Panc1 (cell line): ENCODE data around the gene DTD1. TPM values are rescaled to one million over a fixed set of nuclear protein-coding genes. Genes with fewer than 3 reads are reported as not detected.

Experiments used
- ATAC-seq: fragments of 200-7000 bp; cut with Tn5 transposase; 2 replicates; pipeline ENCODE4 v1.9.1; 2020; ENCODE audit warnings: mild to moderate bottlenecking, moderate library complexity
- BruUV-seq: library from RNA; stranded (reverse); fragments of 400-500 nt; replicated peaks from 2 replicates; lab custom pipeline; 2021; lab: Mats Ljungman, UMichigan
- CTCF ChIA-PET: fragments of 300-600 bp; sonication (Branson Sonifier 250); formaldehyde crosslinking; loops from one replicate; lab custom pipeline; 2022; ENCODE audit warnings: antibody characterized with exemption; lab: Charles Lee
- POLR2A ChIA-PET: fragments of 300-600 bp; sonication (Branson Sonifier 250); formaldehyde crosslinking; loops from one replicate; lab custom pipeline; 2022; ENCODE audit warnings: antibody characterized with exemption; lab: Charles Lee
- DNase-seq: peaks from one replicate; pipeline ENCODE4 v3.0.0-alpha.2; 2010; ENCODE audit warnings: low read depth, low spot score
- H3K27ac ChIP-seq: 2 replicates; pipeline ENCODE4 v1.5.1; 2011; ENCODE audit warnings: mild to moderate bottlenecking, low read length, inconsistent platforms
- H3K27me3 ChIP-seq: fragments of 200-500 bp; sonication (Bioruptor generic); 2 replicates; pipeline ENCODE4 v1.6.0; 2014; ENCODE audit warnings: low read length, inconsistent platforms; ENCODE audit not compliant: control insufficient read depth, insufficient read depth
- H3K36me3 ChIP-seq: fragments of 200-500 bp; sonication (Bioruptor generic); 2 replicates; pipeline ENCODE4 v1.5.1; 2014; ENCODE audit warnings: inconsistent platforms, mild to moderate bottlenecking, low read length, moderate library complexity; ENCODE audit not compliant: control insufficient read depth, insufficient read depth
- H3K4me1 ChIP-seq: 2 replicates; pipeline ENCODE4 v1.5.1; 2011; ENCODE audit warnings: inconsistent platforms, mild to moderate bottlenecking, low read length, moderate library complexity; ENCODE audit not compliant: control insufficient read depth, insufficient read depth
- H3K4me3 ChIP-seq, 2 experiments: 2 replicates each; pipeline ENCODE4 v1.5.1; 2011 to 2012; ENCODE audit warnings: low read depth in 2 of 2, low read length in 2 of 2, mild to moderate bottlenecking in 2 of 2, inconsistent platforms in 1 of 2, moderate library complexity in 1 of 2
- H3K9me3 ChIP-seq: fragments of 200-500 bp; sonication (Bioruptor generic); 2 replicates; pipeline ENCODE4 v1.5.1; 2014; ENCODE audit warnings: low read depth, mild to moderate bottlenecking, inconsistent platforms, low read length, moderate library complexity; ENCODE audit not compliant: control insufficient read depth, insufficient read depth
- POLR2AphosphoS5 ChIP-seq: IDR thresholded peaks from 2 replicates; pipeline ENCODE4 v1.6.1; 2012; ENCODE audit warnings: mild to moderate bottlenecking, low read depth, low read length, moderate library complexity
- SIN3A ChIP-seq: IDR thresholded peaks from 2 replicates; pipeline ENCODE4 v1.6.1; 2012; ENCODE audit warnings: low read depth, mild to moderate bottlenecking, low read length, moderate library complexity, borderline replicate concordance; ENCODE audit not compliant: insufficient read depth
- TCF7L2 ChIP-seq: IDR thresholded peaks from 2 replicates; pipeline ENCODE4 v1.6.1; 2011; ENCODE audit warnings: mild to moderate bottlenecking, low read depth, low read length, inconsistent platforms
- in situ Hi-C: cut with HindIII; loops from 2 replicates; pipeline ENCODE4 v1.10.0; 2016; ENCODE audit warnings: low sequenced_read_pairs, low pct_unique_long_range_greater_than_20kb
- intact Hi-C: fragments of 100-400 bp; cut with micrococcal nuclease; formaldehyde crosslinking; loops from one replicate; pipeline ENCODE4 v1.10.0; 2022; ENCODE audit not compliant: unreplicated experiment
- total RNA-seq: library from RNA; stranded (reverse); gene quantifications from one replicate; pipeline ENCODE4 v1.2.1, GENCODE V29; 2021; ENCODE audit not compliant: unreplicated experiment
- TF ChIP-seq, protein P1 (sequence below), 2 experiments: IDR thresholded peaks; 2 replicates each; pipeline ENCODE4 v1.6.1; 2011 to 2012; ENCODE audit warnings: low read depth in 2 of 2, control low read depth in 1 of 2, low read length in 1 of 2, mild to moderate bottlenecking in 1 of 2, moderate library complexity in 1 of 2; ENCODE audit not compliant: insufficient read depth in 1 of 2
- TF ChIP-seq, protein P2 (sequence below): fragments of 450-650 bp; IDR thresholded peaks from 2 replicates; pipeline ENCODE4 v1.5.1; 2017; ENCODE audit warnings: mild to moderate bottlenecking

DTD1 gene
- total RNA-seq, 1 experiment from 2014 or later: 23.6 TPM

DNA sequence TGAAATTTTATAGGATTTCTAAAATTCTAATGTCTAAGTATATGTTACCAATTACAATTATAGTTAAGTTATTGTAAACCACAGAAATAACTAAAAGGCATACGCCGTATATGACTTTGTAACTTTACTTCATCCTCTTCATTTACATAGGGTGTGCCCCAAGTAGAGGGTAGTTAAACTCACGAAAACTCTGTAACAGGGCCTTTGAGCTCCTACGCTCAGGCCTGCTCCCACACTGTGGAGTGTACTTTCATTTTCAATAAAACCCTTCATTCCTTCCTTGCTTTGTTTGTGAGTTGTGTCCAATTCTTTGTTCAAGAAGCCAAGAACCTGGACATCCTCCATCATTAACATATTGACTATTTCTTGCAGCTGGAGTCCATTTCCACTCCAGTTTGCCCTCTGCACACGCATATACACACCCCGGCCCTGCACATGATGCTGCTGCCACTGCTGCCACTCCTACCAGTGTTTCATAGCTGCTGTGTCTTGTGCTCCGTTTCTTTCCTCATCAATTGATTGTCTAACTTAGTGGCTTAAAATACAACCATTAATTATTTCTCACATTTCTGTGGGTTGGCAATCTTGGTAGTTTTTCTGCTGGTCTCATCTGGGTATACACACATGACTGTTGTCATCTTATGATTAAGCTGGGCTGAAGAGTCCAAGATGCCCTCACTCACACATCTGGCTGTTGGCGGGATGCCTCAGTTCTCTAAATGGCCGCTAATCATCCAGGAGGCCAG lies 192.7 kb downstream of the DTD1 start:
- no peak overlapping the region for H3K27ac ChIP-seq
- intact Hi-C loops: no loop called here
- CTCF ChIA-PET: no interaction called here
- H3K4me1 ChIP-seq: no peaks in the 10 kb centered on the region
- 0 out of 2 replicates have a peak, but pooled peaks cover 3% of the 10 kb centered on the region for H3K27me3 ChIP-seq
- H3K36me3 ChIP-seq: no peaks in the 10 kb centered on the region
- H3K4me3 ChIP-seq: no peak overlapping the region
- TF ChIP-seq, protein P1, sequence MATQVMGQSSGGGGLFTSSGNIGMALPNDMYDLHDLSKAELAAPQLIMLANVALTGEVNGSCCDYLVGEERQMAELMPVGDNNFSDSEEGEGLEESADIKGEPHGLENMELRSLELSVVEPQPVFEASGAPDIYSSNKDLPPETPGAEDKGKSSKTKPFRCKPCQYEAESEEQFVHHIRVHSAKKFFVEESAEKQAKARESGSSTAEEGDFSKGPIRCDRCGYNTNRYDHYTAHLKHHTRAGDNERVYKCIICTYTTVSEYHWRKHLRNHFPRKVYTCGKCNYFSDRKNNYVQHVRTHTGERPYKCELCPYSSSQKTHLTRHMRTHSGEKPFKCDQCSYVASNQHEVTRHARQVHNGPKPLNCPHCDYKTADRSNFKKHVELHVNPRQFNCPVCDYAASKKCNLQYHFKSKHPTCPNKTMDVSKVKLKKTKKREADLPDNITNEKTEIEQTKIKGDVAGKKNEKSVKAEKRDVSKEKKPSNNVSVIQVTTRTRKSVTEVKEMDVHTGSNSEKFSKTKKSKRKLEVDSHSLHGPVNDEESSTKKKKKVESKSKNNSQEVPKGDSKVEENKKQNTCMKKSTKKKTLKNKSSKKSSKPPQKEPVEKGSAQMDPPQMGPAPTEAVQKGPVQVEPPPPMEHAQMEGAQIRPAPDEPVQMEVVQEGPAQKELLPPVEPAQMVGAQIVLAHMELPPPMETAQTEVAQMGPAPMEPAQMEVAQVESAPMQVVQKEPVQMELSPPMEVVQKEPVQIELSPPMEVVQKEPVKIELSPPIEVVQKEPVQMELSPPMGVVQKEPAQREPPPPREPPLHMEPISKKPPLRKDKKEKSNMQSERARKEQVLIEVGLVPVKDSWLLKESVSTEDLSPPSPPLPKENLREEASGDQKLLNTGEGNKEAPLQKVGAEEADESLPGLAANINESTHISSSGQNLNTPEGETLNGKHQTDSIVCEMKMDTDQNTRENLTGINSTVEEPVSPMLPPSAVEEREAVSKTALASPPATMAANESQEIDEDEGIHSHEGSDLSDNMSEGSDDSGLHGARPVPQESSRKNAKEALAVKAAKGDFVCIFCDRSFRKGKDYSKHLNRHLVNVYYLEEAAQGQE (IDR thresholded peaks at IDR 0.05; ENCODE audit: insufficient read depth in 1 of 2, low read depth in 2 of 2, low read length in 1 of 2): no peak
- TF ChIP-seq, protein P2, sequence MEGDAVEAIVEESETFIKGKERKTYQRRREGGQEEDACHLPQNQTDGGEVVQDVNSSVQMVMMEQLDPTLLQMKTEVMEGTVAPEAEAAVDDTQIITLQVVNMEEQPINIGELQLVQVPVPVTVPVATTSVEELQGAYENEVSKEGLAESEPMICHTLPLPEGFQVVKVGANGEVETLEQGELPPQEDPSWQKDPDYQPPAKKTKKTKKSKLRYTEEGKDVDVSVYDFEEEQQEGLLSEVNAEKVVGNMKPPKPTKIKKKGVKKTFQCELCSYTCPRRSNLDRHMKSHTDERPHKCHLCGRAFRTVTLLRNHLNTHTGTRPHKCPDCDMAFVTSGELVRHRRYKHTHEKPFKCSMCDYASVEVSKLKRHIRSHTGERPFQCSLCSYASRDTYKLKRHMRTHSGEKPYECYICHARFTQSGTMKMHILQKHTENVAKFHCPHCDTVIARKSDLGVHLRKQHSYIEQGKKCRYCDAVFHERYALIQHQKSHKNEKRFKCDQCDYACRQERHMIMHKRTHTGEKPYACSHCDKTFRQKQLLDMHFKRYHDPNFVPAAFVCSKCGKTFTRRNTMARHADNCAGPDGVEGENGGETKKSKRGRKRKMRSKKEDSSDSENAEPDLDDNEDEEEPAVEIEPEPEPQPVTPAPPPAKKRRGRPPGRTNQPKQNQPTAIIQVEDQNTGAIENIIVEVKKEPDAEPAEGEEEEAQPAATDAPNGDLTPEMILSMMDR: no peak
- TF ChIP-seq POLR2AphosphoS5 (no peak), SIN3A (no peak), TCF7L2 (no peak)
- DNase-seq (no peak), ATAC-seq (no peak)
- POLR2A ChIA-PET: no interaction called here
- in situ Hi-C loops: no loop called here
- BruUV-seq: no TSS peak
- H3K9me3 ChIP-seq: no peaks in the 10 kb centered on the region

DNA sequence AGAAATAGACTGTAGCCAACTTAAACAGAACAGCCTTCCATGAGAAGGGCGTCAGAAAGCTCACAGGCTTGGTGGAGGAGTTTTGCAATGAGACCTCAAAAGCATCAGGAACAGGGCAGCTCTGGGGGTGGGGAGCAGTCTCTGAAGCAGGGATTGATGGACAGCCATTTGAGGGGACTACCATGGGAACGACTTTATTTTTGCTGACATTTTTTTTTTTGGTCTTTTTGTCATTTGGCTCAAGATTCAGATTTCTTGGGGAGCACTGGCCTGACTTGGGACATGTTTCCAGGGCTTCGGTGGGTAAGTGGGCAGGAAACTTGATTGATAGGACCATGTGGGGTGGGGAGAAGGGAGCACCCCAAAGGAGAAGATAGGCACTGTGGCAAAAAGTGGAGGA lies 193.7 kb downstream of the DTD1 start:
- ChIA-PET POLR2A (no interaction called here), CTCF (no interaction called here)
- 0 out of 2 replicates have a peak, but pooled peaks cover 3% of the 10 kb centered on the region for H3K27me3 ChIP-seq
- TF ChIP-seq, protein P1 (IDR thresholded peaks at IDR 0.05; ENCODE audit: insufficient read depth in 1 of 2, low read depth in 2 of 2, low read length in 1 of 2): no peak
- TF ChIP-seq POLR2AphosphoS5: no peak
- no peak for TF ChIP-seq TCF7L2
- TF ChIP-seq SIN3A: no peak
- TF ChIP-seq, protein P2: no peak
- no peak for ATAC-seq
- intact Hi-C loops: no loop called here
- BruUV-seq: no TSS peak
- no peak overlapping the region for H3K27ac ChIP-seq
- in situ Hi-C loops: no loop called here
- H3K36me3 ChIP-seq: no peaks in the 10 kb centered on the region
- H3K4me1 ChIP-seq: no peaks in the 10 kb centered on the region
- DNase-seq: no peak
- no peak overlapping the region for H3K4me3 ChIP-seq
- no peaks in the 10 kb centered on the region for H3K9me3 ChIP-seq
